ENCODE data around the gene ADGRD1. TPM values are rescaled to one million over a fixed set of nuclear protein-coding genes. Genes with fewer than 3 reads are reported as not detected.

ADGRD1 gene
- total RNA-seq, 1 donor from 2014 or later: 35.8 TPM

DNA sequence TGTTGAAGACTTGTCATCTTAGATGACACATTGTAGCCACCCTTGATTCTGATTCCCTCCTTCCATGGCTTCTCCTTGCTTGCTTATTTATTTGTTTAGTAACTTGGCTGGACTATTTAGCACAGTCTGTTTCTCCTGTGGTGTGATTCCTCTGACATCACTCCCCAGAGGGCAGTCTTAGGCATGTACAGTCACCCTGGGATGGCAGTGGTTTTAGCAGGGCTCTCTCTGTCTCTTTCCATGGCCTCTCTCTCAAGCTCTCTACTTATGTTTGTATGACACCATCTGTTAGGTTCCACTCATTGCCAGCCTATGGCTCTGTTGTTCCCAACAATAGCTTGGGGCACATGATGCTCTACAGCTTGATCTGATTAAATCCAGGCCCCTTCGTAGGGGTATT, 158.3 kb downstream of the ADGRD1 start:
- peaks cover 31% of the 10 kb centered on the region for H3K4me1 ChIP-seq
- DNase-seq (ENCODE audit: extremely low spot score in 2 of 2): no peak
- no peaks in the 10 kb centered on the region for H3K36me3 ChIP-seq
- TF ChIP-seq POLR2AphosphoS5 (IDR thresholded peaks at IDR 0.05; ENCODE audit: insufficient read depth in 1 of 2, low read depth in 1 of 2): no peak
- TF ChIP-seq, protein P1, sequence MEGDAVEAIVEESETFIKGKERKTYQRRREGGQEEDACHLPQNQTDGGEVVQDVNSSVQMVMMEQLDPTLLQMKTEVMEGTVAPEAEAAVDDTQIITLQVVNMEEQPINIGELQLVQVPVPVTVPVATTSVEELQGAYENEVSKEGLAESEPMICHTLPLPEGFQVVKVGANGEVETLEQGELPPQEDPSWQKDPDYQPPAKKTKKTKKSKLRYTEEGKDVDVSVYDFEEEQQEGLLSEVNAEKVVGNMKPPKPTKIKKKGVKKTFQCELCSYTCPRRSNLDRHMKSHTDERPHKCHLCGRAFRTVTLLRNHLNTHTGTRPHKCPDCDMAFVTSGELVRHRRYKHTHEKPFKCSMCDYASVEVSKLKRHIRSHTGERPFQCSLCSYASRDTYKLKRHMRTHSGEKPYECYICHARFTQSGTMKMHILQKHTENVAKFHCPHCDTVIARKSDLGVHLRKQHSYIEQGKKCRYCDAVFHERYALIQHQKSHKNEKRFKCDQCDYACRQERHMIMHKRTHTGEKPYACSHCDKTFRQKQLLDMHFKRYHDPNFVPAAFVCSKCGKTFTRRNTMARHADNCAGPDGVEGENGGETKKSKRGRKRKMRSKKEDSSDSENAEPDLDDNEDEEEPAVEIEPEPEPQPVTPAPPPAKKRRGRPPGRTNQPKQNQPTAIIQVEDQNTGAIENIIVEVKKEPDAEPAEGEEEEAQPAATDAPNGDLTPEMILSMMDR (IDR thresholded peaks at IDR 0.05): no peak
- TF ChIP-seq POLR2A (IDR thresholded peaks at IDR 0.05): no peak
- no peaks in the 10 kb centered on the region for H3K9me3 ChIP-seq
- intact Hi-C loops (cut with DNase I): no loop called here
- H3K27me3 ChIP-seq: no peaks in the 10 kb centered on the region
- peak overlapping the region; percentile 80 for H3K27ac ChIP-seq
- no peak overlapping the region for H3K4me3 ChIP-seq

DNA sequence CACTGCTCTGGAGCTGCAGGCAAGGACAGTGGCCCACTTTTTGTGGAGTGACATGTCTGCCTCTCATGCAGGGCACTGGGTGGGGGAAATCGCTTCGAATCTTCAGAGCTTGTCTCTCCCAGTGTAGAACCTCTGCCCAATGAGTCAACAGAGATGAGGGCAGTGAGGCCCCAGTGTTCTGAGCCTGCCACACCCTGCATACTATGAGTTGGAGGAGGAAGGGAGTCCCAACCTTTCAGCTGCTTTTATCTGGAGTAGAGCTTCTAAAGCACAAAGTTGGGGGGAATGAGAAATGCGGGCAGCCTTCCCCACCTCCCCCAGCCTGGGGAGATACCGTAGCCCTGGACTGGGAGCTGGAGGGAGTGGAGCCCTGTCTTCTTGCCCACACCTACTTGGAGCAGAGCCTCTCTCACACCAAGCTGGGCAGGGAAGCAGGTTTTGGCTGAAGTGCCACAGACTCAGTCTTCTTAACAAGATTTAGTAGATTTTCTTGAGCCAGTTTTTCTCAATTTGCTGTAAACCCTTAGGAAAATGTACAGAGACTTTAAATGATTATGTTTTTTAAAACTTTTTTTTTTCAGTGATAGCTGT, 159.1 kb downstream of the ADGRD1 start:
- Histone ChIP-seq H3K27ac (peak overlapping the region; percentile 80), H3K27me3 (no peaks in the 10 kb centered on the region), H3K36me3 (no peaks in the 10 kb centered on the region), H3K4me1 (peaks cover 31% of the 10 kb centered on the region), H3K9me3 (no peaks in the 10 kb centered on the region), H3K4me3 (no peak overlapping the region)
- DNase-seq (ENCODE audit: extremely low spot score in 2 of 2): no peak
- intact Hi-C loops (cut with DNase I): no loop called here
- TF ChIP-seq, protein P1 (IDR thresholded peaks at IDR 0.05): no peak
- no peak for TF ChIP-seq POLR2AphosphoS5 (IDR thresholded peaks at IDR 0.05; ENCODE audit: insufficient read depth in 1 of 2, low read depth in 1 of 2)
- no peak for TF ChIP-seq POLR2A (IDR thresholded peaks at IDR 0.05)

DNA sequence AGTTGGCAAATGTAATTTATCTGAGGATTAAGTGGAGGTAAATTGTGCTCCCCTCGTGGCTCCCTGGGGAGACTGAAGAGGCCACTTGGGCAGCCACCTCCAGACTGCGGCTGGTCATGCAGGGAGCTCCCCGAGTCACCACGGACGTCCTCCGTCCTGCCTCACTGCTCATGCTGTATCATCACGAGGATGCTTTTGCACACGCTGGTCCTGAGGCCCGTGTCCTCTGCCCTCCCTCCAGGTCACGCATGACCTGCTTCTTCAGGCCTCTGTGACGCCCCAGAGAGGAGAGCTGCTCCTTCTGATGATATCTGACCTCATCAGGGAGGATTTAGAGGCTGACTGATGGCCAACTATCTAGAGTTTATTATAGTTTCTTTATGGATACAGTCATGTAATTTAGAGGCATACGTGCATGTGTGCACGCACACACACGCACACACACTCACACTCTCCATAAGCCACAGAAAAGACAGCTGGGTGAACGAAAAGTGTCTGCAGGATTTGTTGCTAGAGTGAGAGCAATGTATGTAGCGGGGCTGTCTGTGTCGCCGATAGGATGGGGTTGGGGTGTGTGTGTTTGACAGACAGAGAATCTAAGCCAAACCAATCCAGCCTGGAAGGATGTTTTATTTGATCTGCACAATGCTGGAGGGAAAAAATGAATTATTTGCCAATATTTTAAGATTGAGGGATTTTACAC, 160.0 kb downstream of the ADGRD1 start:
- Histone ChIP-seq H3K36me3 (no peaks in the 10 kb centered on the region), H3K27me3 (no peaks in the 10 kb centered on the region), H3K27ac (peak overlapping the region; percentile 80), H3K4me3 (no peak overlapping the region), H3K9me3 (no peaks in the 10 kb centered on the region), H3K4me1 (peaks cover 31% of the 10 kb centered on the region)
- intact Hi-C loops (cut with DNase I): no loop called here
- no peak for DNase-seq (ENCODE audit: extremely low spot score in 2 of 2)
- no peak for TF ChIP-seq POLR2A (IDR thresholded peaks at IDR 0.05)
- no peak for TF ChIP-seq POLR2AphosphoS5 (IDR thresholded peaks at IDR 0.05; ENCODE audit: insufficient read depth in 1 of 2, low read depth in 1 of 2)
- TF ChIP-seq, protein P1 (IDR thresholded peaks at IDR 0.05): no peak

DNA sequence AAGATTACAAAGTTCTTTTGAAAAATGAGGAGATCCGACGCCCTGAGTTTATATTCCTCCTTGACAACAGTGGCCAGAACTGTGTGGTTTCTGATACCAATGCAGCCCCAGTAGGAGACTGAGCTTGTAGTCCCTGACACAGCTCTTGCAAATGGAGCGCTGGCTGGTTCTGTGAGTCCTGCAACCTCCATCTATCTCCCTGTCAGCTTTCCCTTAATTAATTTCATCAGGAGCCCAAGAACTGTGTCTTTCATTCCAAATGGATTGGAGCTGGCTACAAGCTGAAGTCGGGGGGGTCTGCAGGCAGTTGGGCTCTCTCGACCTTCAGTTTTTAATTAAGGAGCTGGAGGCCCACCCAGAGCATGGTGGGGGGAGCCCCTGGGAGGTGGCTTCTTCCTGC, 160.6 kb downstream of the ADGRD1 start:
- TF ChIP-seq, protein P1 (IDR thresholded peaks at IDR 0.05): no peak
- TF ChIP-seq POLR2AphosphoS5 (IDR thresholded peaks at IDR 0.05; ENCODE audit: insufficient read depth in 1 of 2, low read depth in 1 of 2): no peak
- TF ChIP-seq POLR2A (IDR thresholded peaks at IDR 0.05): no peak
- Histone ChIP-seq H3K9me3 (no peaks in the 10 kb centered on the region), H3K36me3 (no peaks in the 10 kb centered on the region), H3K4me1 (peaks cover 31% of the 10 kb centered on the region), H3K27me3 (no peaks in the 10 kb centered on the region), H3K27ac (peak overlapping the region; percentile 80), H3K4me3 (no peak overlapping the region)
- intact Hi-C loops (cut with DNase I): no loop called here
- no peak for DNase-seq (ENCODE audit: extremely low spot score in 2 of 2)

All from vagina (tissue), 2 donors.